Activated CD4-positive, alpha-beta T cell treated with anti-CD3 and anti-CD28 coated beads, Interleukin-2, amount 50 U/mL, for 16 hours (primary cell): ENCODE results near the gene KCND3.

Experiments
- DNase-seq: peaks from one replicate; pipeline ENCODE4 v3.0.0-alpha.2; 2020

The KCND3 gene

DNA sequence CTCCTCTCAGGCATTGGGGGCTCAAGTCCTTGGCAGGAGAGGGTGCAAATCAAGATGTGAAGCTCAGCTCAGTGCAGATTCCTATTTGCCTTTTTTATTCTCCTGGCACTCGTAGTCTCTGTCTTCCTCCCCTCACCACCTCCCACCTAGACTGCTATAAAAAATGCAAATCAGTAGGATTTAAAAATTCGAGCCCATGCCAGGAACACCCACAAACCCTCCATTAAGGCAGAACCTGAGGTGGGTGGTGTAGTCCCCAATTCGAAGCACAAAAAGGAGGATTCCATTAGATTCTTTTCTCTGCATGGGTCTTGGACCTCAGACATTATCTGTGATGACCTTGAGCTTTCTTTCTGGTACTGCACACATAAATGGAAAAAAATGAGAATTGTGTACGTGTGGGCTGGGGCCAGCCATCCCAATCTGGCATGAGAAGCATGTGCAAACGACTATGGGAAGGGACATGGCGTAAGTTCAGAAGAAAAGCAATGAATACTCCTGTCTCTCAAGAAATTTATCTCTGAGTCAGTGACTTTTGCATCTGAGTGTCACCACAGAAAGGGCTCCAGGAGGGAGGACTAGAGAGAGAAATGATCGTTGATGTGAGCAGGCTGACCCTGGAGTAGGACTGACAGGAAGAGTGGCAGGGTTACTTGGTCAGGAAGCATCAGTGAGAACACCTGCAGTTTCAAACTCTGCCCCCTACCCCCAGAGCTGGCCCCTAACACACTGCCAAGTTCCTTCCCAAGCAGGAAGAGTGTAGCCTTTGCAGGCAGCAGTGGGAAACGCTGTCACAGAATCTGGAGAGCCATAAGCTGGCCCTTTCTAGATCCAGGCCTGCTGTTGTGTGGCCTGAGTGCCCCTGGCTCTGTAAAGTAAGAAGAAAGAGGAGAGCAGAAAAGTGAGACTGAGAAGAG is 252.0 kb downstream of the KCND3 start:
- DNase-seq: no peak

DNA sequence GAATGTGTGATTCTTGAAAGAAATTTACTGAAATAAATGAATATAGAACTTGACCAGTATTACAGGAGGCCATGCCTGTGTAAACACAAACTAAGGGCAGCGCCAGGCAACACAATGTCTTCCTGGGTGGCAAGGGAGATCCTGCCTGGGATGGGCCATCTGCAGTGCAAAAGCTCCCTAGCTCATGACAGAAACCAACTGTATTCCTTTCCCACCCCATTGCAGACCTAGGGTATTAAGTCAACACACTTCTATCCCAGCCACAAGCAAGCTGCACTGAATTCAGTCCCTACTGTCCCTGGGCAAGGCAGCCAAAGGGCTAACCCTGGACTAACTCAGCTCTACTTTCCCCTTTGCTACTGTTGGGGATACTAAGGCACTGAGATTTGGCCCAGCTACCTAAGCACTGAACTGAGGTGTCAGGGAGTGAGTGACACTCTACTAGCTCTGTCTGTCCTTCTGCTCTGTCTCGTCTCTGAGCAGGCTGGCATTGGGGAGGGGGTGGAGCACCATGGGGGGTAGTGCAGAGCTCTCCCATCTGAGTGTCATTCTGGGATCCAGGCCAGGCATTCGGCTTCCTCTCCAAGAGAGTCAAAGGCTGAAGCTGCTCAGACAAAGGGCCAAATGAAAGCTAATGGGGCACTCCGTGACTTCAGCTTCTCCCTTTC is 252.8 kb downstream of the KCND3 start:
- no peak for DNase-seq

DNA sequence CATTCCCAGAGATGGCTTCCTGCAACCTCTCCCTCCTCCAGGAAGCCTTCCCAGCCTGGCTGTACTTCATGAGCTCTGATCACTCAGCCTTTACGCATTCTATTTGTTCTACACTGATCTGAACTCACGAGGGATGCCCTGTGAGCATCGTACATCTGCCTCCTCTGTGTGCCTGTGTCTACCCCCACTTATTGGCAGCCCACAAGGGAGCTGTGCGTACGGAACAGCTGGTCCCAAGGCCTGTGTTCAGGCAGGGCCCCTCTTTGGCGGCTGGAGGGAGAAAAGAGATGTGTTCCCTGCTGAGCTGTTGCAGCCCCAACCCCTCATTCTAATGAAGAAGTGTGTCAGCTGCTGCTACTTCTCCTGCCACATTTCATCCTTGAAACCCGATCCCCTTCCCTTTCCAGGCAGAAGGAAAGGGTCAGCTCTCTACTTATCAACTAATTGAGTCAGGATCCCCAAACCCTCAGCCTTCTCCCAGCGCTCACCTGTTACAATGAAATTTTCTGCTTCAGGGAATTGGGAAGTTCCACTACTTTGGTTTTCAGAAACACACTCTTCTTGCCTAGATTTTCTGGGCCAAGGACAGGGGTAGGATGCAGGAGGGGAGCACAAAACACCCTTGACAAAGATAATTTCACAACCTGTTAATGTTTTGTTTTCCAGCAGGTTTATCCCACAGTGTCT is 253.5 kb downstream of the KCND3 start:
- DNase-seq: no peak

DNA sequence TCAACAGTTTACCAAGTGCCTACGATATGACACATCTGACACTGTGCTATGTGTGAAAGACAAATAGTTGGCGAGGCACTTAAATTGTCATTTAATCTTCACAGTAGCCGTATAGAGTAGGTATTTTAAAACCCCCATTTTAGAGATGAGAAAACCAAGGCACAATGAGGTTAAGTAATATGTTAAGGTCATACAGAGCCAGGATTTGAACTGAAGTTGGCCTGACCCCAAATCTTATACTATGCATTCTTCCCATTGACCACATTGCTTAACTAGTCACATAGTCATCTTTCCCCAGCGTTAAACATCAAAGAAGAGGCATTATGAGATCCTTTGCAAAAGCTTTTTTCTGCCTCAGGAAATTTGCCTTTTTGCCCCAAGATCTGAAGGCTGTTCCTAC is 254.1 kb downstream of the KCND3 start:
- no peak for DNase-seq

DNA sequence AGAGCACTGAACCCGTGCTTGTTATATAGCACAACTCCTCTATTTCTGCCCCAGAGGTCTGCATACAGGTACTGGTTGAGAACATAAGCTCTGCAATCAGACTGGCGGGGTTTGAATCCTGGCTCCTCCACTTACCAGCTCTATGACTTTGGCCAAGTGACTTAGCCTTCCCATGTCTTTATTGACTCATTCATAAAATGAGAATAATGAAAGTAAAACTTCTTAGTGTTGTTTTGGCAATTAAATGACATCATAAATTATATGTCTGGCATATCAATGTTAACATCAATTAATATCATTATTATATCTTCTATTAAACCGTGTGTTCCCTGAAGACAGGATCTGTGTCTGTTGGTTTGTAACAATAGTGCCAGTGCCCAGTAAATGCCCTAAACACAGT is 254.6 kb downstream of the KCND3 start:
- no peak for DNase-seq

DNA sequence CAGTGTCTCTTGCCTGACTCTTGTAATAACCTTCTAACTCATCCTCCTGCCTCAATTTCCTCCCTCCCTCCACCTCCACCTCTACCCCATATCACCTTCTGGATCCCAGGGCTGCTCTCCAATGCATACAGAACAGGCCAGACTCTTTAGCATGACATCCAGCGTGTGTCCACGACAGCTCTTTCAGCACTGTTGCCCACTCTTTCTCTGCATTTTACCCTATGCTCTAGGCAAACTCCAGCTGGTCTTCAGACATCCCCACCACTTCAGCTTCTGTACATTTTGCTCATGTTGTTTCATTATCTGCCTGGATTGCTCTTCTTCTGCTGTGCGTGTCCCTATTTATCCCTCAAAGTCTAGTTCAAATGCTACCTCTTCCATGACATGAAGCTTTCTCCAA is 255.0 kb downstream of the KCND3 start:
- DNase-seq: no peak

DNA sequence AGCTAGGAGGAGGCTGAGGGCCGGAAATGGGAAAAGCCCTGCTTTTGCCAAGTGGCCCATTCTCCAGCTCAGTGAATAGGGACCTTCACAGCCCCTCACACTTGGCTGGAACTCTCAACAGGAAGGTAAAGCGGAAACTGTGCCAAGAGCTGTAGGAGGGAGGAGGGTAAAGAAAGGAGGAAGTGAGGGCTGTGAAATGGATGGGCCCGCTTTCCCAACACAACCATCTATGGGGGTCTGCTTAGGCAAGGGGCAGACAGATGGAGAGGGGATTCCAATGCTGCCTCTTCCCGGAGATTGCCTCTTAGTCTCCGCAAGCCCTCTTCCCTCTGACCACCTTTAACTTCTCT is 255.5 kb downstream of the KCND3 start:
- DNase-seq: no peak

DNA sequence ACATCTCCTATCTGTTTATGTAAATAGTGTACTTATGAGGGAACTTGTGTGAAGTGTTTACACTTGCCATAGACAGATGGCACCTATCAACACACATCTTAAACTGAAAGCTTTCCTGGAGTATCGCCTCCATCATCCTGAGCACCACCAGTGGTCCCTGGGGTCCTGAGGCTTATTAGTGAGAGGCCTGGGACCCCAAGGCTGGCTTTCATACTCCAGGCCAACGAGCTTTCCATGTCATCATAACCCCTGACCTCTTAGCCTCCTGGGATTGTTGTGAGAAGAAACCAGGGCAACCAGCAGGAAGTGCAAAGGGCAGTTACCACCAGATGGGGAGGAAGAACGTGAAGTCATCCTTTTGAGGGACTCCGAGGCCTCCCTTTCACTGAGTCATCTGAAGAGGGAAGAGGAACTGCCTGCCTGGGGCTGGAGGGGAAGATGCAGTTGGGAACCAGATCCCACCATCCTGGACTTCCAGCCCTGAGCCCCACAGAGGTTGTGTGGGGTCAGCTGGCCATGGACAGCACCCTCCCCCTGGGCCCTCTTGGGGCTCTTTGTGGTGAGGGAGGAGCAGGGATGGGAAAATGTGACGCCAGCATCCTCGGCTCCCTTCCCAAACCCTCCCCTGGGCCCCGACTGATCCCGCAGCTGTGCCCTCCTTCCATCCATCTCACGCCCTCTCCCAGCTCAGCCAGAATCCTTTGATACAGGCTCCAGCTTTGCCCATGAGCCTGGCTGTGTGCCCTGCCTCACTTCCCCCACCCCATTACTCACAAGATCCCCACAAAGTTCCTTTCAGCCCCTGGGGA is 256.1 kb downstream of the KCND3 start:
- no peak for DNase-seq

DNA sequence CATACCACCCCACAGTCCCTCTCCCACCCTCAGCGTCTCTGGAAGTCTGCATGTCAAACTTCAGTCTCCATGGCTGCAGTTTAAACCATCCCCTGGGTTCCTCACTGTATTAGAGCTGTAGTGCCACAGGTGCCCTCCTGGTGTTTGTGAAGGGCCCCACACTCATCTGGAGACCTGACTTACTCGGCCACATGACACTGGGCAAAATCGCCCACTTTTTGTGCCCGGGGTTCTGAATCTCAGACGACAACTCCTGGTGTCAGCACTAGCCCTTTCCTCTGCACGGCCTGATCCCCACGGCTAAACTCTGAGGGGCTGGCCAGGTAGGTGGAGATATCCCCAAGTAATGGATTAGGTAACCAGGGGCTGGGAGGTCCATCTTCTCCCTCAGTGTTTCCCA is 256.8 kb downstream of the KCND3 start:
- no peak for DNase-seq

DNA sequence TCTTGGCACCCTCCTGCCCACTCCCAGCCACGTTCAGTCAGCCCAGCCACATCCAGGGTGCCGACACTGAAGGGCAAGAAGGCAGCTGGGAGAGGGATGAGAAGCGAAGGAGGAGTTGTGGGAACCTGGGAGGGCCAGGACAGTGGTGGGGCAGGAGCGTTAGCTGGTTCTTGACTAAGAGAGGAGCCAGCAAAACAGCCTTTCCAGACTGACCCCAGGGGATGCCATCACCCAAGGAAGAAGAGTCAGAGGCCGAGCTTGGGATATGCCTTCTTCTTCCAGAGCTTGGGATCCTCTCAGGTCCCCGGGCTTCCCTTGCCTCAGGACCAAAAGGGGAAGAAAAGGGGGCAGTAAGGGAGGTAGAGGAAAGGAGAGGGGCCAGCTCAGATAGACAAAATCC is 257.5 kb downstream of the KCND3 start:
- no peak for DNase-seq

DNA sequence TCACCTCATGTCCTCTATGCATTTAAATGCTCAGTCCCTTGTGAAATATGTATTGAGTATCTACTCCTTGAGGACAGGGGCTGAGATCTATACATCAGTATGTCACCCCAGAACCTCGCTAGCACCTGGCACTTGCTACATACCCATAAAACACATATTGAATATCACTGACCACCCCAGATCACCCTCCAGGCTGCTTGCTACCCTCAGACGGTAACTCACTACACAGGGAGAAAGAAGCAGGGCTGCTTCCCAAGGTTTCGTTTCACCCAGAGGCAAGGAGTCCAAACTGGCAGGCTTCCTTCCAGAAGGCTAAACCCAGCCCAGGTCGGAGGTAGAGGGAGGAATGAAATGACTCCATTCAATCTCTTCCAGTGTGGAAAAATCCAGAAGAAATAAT is 258.8 kb downstream of the KCND3 start:
- DNase-seq: no peak

DNA sequence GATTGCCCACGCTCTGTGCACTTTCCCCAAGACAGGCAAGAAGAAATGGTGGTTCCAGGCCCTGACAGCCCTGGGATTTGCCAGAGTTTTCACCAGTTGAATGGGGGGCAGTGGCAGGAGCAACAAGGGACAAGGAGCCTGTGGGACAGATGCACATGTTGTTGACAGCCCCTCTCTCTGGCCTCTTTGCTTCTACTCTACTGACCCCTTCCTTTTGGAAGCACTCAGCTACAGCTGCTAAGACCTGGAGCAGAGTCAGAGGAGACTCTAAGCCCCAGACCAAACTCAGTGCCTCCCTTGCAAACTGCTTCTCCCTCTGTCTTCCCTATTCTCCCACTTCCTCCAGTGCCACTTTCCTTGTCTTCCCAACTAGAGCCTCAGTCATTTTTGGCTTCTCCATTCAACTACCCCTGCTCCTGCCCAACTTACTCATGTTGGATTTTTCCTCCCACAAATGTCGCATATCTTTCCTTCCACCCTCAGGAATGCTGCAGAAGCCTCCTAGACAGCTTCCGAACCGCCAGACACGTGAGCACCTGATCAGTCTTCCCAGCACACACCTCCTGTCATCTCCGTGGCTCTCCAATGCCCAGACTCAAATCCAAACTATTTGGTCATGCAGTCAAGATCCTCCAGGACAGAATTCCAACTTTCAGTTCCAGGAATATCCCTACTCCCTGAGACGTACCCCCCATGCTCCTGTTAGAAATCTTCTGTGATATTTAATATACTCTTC is 259.4 kb downstream of the KCND3 start:
- DNase-seq: no peak

DNA sequence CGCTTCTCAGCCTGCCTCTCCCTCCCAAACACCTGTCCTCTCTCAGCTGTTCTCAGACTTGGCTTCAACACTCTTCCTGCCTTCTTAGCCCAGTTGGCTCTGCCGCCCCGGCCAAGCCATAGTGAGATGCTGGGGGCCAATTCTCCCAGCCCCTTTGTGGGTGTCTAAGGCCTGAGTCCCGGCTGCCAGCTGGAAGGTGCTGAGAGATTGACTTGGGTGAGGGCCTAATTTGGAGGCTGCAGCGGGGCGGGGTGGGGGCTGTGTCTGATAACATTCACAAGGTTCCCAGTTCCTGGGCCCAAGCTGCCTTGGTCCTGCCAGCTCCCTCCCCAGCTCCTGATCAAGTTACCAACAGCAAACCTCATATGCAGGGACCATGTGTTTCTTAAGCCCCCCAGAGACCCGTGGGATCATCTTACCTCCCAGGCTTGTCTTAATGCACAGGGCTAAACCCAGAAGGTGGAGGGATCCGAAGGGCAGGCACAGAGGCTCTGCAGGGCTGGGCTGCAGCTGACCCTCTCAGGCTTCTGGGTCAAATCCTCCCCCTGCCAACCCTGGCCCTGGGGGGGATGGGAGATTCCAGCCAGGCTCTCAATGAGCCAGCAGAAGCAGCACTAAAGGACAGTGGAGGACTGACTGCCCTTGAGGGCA is 260.1 kb downstream of the KCND3 start:
- no peak for DNase-seq

DNA sequence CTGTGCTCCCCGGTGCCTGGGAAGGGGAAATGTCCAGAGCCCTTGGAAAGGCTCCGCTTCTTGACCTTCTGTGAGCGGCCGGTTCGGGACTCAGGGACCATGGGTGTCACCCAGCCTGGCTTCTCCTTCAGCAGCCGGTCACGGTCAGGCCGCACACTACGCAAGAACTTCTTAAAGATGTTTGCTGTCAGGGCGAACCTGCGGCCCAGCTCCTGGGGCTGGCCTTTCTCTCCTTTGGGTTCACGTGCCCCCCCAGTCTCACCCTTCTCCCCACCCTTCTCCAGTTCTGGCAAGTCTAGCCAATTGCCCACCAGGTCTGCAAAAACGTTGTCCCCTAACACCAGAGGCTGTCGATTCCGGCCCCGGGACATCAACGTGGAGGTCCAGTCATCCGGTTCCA is 262.4 kb downstream of the KCND3 start:
- no peak for DNase-seq

DNA sequence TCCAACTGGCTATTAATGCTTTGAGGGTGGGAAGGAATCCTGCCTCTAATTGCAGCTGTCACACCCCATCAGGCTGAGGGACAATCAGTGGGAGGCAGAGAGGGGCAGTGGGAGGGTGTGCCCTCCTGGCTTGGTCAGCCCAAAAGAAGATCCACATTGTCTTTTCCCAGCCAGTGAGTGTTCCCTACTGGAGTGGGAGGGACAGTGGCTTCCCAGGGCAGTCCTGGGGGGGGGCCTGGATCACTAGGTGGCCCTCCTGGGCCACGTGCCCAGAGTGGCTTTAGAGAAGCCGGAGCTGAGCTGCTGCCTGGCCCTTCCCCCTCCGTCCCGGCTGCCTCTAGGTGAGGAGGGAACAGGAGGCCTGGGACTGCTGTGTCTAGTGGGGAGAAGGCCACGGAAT is 264.3 kb downstream of the KCND3 start:
- no peak for DNase-seq

DNA sequence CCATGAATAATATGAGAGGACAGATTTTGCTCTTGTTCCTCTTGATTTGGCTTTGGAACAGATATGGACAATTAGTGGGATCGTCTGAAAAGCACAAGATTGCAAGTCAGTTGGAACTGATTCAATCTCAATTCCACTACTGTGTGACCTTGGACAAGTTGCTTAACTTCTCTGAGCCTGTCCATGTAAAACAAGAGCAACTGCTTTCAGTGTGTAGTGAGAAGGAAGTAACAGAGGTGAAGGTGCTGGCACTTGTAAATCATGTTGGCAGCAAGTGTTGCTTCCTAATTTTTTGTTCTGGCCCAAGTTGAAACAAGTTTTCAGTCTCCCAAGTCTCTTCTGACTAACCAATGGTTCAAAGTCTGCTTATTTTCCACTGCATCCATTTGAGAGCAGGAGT is 265.6 kb downstream of the KCND3 start:
- DNase-seq: no peak

DNA sequence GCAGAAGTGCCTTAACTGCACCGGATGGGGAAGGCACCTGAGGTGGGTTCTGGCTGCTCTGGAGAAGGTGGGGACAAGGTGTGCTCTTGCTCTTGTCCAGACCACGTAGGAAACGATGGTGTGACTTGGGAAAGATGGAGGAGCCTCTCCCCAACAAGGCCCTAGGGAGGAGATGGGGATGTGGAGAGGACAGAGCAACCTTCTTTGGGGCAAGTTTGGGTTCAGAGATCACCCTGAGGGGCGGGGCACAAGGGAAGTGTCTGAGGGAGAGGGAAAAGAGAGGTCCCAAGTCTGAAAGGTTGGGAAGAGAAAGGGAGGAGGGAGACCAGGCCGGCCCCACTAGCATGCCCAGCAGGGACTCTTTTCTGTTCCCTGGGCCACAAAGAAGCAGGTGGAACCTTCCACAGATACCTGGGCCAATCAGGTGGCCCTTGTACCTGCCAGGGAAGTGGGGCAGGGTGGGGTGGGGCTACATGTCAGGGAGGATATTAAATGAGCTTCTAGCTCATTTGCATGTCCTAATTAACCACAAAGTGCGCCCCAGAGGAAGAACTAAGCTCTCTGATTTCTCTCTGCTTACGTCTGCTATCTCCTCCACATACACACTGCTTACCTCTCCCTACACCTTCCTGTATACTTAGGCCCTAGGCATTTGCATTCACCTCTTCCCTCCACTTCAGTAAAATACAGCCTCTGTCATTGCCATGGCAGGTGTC is 266.2 kb downstream of the KCND3 start:
- no peak for DNase-seq

DNA sequence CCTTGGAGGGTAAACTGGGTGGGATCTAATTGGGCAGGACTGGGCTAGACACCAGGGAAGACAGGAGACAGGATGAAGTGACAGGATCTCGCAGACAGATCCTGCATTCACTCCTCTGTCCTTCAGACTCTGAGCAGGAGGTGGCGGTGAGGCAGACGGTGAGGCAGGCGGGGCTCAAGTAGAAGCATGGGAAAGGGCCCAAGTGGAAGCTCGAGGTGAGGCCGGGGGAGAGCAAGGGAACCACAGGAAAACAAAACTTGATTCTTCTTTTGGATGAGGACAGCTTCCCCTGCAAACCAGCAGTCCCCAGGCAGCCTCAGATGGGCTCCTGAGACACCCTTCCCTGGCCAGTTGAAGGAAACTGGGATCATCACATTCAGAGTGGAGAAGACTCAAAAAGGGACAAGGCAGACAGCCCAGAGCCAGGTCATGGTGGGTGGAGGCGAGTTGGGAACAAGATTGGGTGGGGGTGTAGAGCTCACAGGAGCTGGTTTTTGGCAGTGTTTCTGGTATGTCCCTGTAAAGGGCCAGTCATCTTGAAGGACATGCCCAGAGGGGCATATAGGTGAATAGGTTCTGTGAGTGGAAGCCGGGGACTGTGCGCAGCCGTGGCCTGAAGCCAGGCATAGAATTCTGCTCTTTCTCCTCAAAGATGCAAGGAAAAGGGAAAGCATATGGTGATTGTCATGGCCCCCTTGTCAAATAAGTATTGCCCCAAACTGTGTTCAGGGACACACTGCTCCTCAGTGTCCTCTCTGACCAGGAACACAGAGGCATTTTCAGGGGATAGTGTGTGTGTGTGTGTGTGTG is 268.3 kb downstream of the KCND3 start:
- DNase-seq: no peak
